Cardiac septum (tissue), 1 donor: ENCODE results near the gene NARS2. TPM values are rescaled to one million over a fixed set of nuclear protein-coding genes. Genes with fewer than 3 reads are reported as not detected.
"Not testable (repeated sequence)": the region's sequence is repeated elsewhere in the genome, so short reads cannot be mapped to it uniquely, and the experiment has no call there.

Experiments used
- DNase-seq: peaks from one replicate; pipeline ENCODE4 v3.0.0-alpha.2; 2020; ENCODE audit warnings: low spot score
- intact Hi-C: fragments of 100-400 bp; cut with DNase I; formaldehyde crosslinking; loops from one replicate; pipeline ENCODE4 v1.14.0; 2022
- total RNA-seq: library from RNA; stranded (reverse); fragmentation: NEBNext Ultra II Directional; extraction: Animal tissue kit (Norgen Biotek cat#: 25700); gene quantifications from one replicate; pipeline ENCODE4 v1.2.1, GENCODE V29; 2021
- donor health status: DM: no; HTN: no; CAD: no.

Gene NARS2
- total RNA-seq, 1 donor from 2014 or later: 9.9 TPM

- intact Hi-C loops: no loop called here
- DNase-seq: no peak
Observed at GRCh38 chr11:78510025-78510596, 64.6 kb downstream of the NARS2 start.

DNA sequence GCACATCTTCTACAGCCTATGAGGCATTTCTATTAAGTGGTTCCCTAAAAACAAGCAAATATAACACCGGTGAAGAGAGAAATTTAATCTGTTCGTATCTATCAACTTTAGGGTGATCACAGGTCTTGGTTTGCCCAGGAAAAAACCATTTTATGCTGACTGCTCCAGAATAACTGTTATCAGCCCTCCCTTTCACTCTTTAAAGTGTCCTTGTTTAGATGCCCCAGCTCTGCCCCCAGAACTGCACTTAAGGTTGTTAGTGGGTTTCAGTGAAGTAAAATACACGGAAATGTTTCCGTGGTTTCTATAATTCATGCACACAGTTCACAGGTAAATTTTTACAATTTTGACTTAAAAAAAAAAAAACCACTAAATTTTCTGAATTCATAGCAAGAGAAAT, 70.0 kb downstream of the NARS2 start:
- intact Hi-C loops: no loop called here
- DNase-seq: no peak

GRCh38 chr11:78504181-78504580, 70.5 kb downstream of the NARS2 start:
- DNase-seq: no peak
- intact Hi-C loops: no loop called here

DNA sequence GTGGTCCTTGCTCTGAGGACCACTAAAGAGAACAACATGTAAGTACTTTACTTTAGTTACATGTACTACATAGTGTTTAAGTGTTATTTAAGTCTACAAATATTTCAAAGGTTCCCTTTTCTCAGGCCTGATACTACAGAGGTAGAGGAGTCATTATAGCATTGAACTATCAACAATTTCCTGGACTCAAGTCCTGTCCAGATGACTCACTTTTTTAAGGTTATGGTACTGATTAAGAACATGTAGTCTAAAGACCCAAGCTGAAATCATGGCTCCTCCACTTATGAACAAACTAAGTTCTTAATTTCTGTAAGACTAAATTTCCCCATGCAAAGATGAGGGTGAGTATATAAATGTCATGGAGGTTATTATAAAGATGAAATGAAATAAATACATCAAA, 74.7 kb downstream of the NARS2 start:
- intact Hi-C loops: no loop called here
- DNase-seq: no peak

DNA sequence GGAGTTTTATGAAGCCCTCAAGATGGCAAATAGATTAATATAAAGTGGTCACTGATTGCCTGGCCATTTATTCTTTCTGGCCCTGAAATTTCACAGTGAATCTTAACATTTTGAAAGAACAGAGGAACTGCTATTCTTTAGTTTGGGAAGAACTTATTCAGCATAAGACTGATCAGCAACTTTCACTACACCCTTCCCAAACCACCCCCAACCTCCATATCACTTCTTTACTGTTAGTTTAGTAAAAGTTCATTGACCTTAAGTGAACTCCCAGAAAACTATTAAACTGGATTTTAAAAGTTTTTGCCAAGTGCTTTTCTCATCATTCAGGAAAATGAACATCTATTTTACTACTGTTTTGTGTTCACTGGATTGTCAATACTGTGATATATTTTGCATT, 77.4 kb downstream of the NARS2 start:
- no peak for DNase-seq
- intact Hi-C loops: no loop called here

GRCh38 chr11:78493413-78493975, 81.2 kb downstream of the NARS2 start:
- DNase-seq: no peak
- intact Hi-C loops: no loop called here

GRCh38 chr11:78492973-78493372, 81.7 kb downstream of the NARS2 start:
- intact Hi-C loops: no loop called here
- DNase-seq: no peak

DNA sequence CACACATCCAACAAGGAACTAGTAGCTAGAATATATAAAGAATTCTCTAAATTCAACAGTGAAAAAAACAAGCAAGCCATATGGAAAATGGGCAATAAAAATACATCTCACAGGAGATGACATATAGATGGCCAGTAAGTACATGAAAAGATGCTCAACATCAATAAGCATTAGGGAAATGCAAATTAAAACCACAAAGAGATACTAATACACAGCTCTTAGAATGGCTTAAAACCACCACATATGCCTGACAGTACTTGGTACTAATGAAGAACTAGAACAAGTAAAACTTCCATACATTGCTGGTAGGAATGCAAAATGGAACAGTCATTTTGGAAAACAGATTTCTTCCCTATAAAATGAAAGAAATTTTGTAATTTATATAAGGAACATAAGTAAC, 85.5 kb downstream of the NARS2 start:
- intact Hi-C loops: no loop called here
- no peak for DNase-seq

GRCh38 chr11:78478536-78478935, 96.1 kb downstream of the NARS2 start:
- no peak for DNase-seq

GRCh38 chr11:78476066-78476465, 98.6 kb downstream of the NARS2 start:
- intact Hi-C loops: no loop called here
- DNase-seq: no peak

More at GRCh38 chr11:78478536-78478935, 96.1 kb downstream of the NARS2 start:
- intact Hi-C loops: no loop called here

DNA sequence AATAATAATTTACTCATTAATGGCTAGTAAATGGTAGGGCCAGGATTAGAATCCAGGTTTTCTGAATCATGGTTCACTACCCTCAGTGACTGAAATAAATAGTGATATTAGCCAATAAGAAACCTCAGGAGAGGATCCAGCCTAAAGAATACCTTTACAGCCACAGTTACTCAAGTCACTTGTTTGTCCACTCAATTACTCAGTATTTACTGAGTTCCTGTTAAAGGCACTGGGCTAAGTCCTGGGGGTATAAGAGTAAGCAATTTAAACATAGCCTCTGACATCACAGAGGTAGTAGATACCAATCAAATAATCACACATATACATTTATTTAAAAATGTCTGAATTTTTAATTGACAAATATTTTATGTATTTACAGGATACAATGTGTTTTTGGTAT, 100.2 kb downstream of the NARS2 start:
- DNase-seq: no peak
- intact Hi-C loops: no loop called here

DNA sequence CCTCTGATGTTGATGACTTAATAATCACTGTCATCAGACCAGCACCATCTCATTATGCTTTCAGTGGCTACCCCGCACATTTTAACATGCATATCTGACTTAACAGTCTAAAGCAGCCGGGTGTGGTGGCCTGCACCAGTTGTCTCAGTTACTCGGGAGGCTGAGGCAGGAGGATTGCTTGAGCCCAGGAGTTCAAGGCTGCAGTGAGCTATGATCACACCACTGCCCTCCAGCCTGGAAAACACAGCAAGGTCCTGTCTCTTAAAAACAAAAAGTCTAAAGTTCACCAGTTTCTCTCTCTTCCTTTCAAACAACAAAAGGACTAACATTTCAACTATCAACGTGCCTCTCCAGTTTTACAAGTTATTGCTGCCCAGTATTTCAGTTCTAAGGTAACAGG, 101.8 kb downstream of the NARS2 start:
- no peak for DNase-seq
- intact Hi-C loops: no loop called here

DNA sequence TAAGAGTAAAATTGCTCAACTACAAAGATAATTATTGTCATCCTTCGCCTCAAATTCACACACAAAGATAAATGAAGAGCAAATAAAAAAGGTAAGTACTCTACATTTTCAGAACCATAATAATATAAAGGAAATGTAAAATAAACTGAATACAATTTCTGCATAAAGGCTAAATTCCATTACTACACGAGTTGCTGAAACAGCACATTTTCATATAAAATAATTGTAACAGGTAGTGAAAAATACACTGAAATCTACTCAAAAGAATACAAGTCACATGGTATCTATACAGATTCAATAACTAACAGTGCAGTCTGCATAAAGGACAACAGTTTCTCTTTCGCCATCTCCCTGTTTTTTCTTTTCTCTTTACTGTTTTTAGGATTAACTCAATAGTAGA, 102.3 kb downstream of the NARS2 start:
- DNase-seq: no peak
- intact Hi-C loops: no loop called here

DNA sequence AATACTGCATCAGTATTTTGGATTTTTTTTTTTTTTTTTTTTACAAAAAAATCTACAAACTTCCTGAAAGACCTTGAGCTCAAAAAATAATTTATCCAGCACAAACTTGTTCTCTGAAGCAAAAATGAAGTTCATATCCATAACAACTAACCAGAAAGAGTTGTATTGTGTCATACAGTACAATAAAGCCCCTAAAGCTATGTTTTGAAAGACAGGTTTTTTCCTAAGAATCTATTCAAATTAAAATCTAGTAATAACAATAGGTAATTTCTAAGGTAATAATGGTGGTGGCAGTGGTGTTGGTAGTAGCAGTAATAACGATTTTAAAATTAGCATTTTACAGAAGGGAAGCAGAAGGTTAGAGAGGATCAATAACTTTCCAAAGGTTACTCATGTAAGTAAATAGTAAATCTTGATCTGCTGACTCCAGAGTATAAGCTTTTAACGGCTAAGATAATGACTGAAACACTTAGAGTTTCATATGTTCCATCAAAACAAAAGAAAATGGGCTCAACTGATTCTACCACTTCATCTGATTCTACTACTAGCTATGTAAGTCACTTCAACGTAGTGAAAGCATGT, 103.7 kb downstream of the NARS2 start:
- intact Hi-C loops: no loop called here
- DNase-seq: no peak

- intact Hi-C loops: no loop called here
- no peak for DNase-seq
Observed at GRCh38 chr11:78469896-78470295, 104.8 kb downstream of the NARS2 start.

GRCh38 chr11:78467931-78468330, 106.7 kb downstream of the NARS2 start:
- DNase-seq: no peak
- intact Hi-C loops: no loop called here

DNA sequence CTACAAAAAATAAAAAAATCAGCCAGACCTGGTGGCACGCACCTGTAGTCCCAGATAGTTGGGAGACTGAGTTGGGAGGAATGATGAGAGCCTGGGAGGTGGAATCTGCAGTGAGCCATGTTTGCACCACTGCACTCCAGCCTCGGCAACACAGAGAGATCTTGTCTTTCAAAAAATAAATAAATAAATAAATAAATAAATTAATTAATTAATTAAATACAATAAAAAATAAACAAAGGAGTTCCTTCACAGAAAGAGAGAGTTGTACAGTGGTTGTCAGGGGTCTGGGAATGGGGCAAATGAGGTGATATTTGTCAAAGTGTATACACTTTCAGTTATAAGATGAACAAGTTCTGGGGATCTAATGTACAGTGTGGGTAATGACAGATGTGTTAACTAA, 107.3 kb downstream of the NARS2 start:
- no peak for DNase-seq
- intact Hi-C loops: no loop called here

DNA sequence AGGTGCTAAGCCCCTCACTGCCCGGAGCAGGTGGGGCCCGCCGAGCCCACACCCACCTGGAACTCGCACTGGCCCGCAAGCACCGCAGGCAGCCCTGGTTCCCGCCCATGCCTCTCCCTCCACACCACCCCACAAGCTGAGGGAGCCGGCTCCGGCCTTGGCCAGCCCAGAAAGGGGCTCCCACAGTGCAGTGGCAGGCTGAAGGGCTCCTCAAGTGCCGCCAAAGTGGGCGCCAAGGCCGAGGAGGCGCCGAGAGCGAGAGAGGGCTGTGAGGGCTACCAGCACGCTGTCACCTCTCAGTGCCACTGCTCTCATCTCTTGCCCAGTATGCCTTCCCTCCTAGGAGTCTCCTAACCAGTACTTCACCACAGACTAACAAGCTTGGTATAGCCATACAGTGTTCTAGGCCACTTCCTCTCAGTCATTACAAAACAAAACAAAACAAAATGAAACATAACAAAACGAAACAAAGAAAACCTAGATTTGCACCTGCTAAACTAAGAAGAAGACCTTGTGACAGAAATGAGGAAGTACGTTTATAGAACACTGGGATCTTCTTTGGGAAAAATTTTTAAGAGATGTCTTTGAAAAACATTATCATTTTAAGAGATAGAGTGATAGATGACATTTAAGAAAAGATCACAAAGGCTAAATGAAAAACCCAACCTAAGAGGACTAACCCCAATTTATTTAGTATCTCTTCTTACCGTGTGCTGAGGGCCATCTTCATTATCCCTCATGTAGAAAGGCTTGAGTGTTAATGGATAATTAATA, 109.3 kb downstream of the NARS2 start:
- intact Hi-C loops: no loop called here
- DNase-seq: no peak

DNA sequence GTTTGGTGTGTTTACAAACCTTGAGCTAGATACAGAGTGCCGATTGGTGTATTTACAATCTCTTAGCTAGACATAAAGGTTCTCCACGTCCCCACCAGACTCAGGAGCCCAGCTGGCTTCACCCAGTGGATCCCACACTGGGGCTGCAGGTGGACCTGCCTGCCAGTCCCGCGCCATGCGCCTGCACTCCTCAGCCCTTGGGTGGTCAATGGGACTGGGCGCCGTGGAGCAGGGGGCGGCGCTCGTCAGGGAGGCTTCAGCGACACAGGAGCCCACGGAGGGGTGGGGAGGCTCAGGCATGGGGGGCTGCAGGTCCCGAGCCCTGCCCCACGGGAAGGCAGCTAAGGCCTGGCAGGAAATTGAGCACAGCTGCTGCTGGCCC, 109.9 kb downstream of the NARS2 start:
- intact Hi-C loops, DNase-seq: not testable (repeated sequence)

DNA sequence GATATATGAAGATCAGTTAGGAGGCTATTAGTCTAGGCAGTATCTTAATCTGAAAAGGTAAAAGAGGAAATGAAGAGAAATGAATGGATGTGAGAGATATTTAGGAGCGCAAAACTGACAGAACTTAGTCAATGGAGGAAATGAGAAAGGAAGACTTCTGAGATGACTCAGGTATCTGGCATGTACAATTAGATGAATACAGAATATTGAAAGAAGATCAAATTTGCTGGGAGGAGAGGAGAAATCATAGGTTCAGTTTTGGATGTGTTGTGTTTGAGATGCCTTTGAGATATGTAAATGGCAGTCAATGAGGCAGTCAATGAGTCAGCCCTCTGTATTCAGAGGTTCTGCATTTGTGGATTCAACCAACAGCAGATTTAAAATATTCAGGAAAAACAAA, 114.2 kb downstream of the NARS2 start:
- intact Hi-C loops: no loop called here

DNA sequence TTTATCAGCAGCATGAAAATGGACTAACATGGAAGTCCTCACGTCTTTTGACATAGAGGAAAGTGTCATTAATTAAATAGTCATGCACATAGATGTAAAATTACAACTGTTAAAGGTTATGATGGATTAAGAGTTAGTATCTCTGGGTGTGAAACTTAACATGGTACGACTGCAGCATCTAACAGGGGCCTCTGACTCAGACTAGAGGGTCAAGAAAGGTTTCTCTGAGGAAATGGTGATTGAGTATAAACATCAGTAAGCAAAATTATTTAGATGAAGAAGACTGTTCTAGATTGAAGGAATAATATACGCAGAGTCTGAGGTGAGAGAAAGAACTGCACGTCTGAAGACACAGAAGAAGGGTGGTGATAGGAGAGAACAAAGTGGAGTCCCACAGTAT, 114.9 kb downstream of the NARS2 start:
- intact Hi-C loops: no loop called here
- DNase-seq: no peak

More for the DNA sequence above, 114.2 kb downstream of the NARS2 start:
- DNase-seq: no peak
